ENCODE data around the gene TP53INP2. TPM values are rescaled to one million over a fixed set of nuclear protein-coding genes. Genes with fewer than 3 reads are reported as not detected.
"Not testable (repeated sequence)": the region's sequence is repeated elsewhere in the genome, so short reads cannot be mapped to it uniquely, and the experiment has no call there.

The TP53INP2 gene
- total RNA-seq, 1 experiment from 2014 or later: 6.5 TPM

DNA sequence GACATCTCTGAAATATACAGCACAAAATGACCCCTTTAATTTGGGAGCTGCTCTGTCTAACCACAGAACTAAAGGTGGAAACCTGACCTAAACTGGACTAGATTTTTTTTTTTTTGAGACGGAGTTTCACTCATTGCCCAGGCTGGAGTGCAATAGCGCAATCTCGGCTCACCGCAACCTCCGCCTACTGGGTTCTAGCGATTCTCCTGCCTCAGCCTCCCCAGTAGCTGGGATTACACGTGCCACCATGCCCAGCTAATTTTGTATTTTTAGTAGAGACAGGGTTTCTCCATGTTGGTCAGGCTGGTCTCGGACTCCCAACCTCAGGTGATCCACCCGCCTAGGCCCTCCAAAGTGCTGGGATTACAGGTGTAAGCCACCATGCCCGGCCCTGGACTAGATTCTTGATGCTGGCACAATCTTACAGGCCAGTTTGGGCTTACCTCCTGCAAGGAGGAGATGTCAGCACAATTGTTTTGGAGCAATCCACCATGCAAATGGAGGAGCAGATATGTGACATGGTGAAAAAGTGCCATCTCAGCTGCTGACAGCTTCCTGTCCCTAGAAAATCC is 9.9 kb downstream of the TP53INP2 start:
- in situ Hi-C loops (cut with HindIII; ENCODE audit: low pct_unique_long_range_greater_than_20kb, low sequenced_read_pairs); DNase-seq (ENCODE audit: low read depth, low spot score): not testable (repeated sequence)

DNA sequence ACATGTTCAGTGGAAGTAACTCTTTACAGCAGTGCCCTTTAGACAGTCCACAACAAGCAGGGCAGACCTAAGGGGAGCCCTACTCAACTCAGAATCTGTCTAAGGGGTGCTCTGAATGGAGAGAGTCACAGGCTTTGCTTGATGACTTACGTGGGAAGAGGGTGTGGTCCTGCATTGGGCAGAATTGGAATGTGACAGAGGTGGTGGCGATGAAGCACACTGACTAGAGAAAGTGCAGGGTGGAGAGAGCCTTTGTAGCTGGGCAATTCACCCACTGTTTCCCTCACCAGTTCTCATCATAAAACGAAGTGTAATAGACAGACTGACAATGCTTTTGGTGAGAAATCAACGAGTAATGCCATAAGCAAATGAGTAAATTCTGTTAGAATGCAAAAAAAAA is 11.2 kb downstream of the TP53INP2 start:
- in situ Hi-C loops (cut with HindIII; ENCODE audit: low pct_unique_long_range_greater_than_20kb, low sequenced_read_pairs): no loop called here

DNA sequence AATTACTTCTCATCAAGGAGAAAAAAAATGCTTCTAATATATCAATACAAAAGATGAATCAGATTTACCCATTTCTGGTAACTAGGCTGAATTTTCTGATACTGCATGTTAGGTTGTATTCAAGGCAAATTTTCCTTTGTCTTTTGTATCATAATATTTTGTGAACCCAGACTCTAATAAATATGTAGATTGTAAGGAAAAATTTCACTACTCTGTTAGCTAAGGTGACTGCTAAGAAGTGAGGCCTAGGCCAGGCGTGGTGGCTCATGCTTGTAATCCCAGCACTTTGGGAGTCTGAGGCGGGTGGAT is 12.7 kb downstream of the TP53INP2 start:
- in situ Hi-C loops (cut with HindIII; ENCODE audit: low pct_unique_long_range_greater_than_20kb, low sequenced_read_pairs): no loop called here
- DNase-seq (ENCODE audit: low read depth, low spot score): no peak

More for the DNA sequence above, 11.2 kb downstream of the TP53INP2 start:
- no peak for DNase-seq (ENCODE audit: low read depth, low spot score)

DNA sequence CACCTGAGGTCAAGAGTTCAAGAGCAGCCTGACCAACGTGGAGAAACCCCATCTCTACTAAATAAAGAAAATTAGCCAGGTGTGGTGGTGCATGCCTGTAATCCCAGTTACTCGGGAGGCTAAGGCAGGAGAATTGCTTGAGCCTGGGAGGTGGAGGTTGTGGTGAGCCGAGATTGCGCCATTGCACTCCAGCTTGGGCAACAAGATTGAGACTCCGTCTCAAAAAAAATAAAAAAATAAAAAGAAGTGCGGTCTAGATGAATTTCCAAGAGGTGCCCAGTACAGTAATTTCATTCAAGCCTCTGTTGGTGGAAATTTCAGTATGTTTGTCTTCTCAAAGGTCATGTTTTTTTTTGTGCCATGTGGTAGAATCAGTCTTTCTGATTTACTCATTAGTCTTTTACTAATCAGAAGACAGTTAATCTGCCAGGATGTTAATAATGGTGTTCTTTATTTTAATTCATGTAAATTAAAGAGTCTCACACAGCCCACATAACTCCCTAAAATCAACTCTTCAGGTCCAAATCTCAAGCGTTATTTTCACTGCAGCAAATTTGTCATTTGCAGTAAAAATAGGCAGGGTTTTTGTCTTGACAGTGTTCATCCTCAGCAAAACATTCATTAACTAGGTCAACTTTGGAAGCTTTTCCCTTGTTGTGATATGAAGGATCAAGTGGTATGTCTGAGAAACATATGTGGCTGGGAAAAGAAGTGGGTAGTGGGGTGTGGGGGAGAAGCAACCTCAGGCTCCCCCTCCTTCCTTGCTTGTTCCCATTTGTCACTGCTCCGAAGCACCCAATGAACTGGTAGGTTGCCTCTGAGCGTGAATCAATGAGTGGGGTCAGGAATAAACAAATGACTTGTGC is 13.3 kb downstream of the TP53INP2 start:
- no peak for DNase-seq (ENCODE audit: low read depth, low spot score)
- in situ Hi-C loops (cut with HindIII; ENCODE audit: low pct_unique_long_range_greater_than_20kb, low sequenced_read_pairs): no loop called here

DNA sequence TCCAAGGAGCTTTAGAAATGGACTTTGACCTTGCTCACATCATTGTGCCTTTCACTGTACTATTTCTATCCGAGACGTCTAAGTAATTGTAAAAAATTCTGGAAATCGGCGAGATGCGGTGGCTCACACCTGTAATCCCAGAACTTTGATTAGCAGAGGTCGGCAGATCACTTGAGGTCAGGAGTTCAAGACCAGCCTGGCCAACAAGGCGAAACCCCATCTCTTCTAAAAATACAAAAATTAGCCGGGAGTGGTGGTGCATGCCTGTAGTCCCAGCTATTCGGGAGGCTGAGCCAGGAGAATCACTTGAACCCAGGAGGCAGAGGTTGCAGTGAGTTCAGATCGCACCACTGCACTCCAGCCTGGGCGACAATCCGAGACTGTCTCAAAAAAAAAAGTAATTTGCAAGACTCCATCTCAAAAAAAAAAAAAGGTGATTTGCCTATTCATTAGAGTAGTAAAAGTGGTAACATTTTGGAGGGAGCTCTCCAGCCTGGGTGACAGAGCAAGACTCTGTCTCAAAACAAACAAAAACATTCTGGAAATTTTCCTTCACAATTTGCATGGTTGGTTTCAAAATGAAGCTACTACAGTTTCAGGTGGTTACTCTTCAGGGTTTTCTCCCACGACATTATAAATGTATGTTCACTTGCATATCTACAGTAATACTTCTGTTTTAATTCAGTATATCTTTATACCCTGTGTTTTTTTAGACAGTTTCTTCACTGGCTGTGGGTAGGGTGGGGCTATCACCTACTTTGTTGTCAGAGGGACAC is 15.3 kb downstream of the TP53INP2 start:
- in situ Hi-C loops (cut with HindIII; ENCODE audit: low pct_unique_long_range_greater_than_20kb, low sequenced_read_pairs); DNase-seq (ENCODE audit: low read depth, low spot score): not testable (repeated sequence)

DNA sequence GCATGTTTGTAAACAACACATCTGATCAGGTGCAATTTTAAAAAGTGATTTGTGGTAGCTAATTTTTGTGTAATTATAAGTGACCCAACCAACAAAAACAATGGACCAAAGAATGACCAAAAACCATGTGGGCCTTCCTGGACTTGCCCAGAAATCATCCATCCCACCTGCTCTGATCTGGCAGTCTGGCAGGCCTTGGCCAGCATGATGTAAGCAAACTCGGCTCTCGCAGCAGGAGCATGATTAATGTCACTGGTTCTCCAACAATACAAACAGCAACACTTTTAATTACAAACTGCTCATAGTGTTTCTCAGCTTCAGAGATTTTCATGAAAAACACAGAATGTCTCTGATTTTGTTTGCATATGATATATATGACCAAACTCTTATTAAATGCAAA is 16.1 kb downstream of the TP53INP2 start:
- no peak for DNase-seq (ENCODE audit: low read depth, low spot score)
- in situ Hi-C loops (cut with HindIII; ENCODE audit: low pct_unique_long_range_greater_than_20kb, low sequenced_read_pairs): no loop called here

DNA sequence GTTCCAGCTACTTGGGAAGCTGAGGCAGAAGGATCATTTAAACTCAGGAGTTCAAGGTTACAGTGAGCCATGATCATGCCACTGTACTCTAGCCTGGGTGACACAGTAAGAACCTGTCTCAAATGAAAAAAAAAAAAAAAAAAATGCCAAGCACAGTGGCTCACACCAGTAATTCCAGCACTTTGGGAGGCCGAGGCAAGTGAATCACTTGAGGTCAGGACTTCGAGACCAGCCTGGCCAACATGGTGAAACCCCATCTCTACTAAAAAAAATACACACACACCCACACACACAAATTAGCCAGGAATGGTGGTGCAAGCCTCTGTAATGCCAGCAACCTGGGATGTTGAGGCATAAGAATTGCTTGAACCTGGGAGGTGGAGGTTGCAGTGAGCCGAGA is 18.4 kb downstream of the TP53INP2 start:
- in situ Hi-C loops (cut with HindIII; ENCODE audit: low pct_unique_long_range_greater_than_20kb, low sequenced_read_pairs); DNase-seq (ENCODE audit: low read depth, low spot score): not testable (repeated sequence)

DNA sequence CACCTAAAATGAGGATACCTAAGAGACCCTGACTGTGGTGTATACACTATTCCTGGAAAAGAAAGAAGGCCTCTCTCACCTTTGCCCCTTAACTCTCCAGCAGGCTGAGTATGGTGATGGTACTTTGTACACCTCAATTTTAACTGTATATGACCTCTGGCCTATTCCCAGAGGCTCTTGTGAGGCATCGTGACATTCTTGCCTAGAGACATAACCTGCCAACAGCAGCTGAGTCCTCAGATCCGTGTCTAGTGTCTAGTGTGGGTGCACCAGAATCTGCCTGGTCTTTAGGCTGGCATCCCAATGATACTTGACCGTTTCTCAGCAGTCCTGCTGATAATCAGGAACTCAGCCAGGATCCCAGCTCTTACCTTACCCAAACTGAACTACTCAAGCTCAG is 20.0 kb downstream of the TP53INP2 start:
- in situ Hi-C loops (cut with HindIII; ENCODE audit: low pct_unique_long_range_greater_than_20kb, low sequenced_read_pairs): no loop called here
- DNase-seq (ENCODE audit: low read depth, low spot score): no peak

DNA sequence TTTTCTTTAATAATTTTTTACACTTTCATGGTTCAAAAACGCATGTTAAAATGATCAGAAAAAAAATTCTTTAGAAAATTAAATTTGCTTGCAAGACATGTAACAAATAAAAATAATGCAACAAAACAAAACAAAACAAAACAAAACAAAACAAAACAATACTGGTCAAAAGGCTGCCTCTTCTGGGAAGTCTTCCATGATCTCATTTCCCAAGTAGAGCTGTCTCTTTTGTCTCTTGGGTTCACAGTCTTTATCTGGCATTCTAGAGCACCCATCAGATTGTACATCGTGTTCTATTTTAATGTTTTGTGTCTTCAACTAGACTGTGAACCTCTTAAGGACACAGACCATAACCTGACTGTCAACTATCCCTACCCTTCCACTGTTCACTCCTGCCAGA is 25.3 kb downstream of the TP53INP2 start:
- DNase-seq (ENCODE audit: low read depth, low spot score): no peak
- in situ Hi-C loops (cut with HindIII; ENCODE audit: low pct_unique_long_range_greater_than_20kb, low sequenced_read_pairs): no loop called here

DNA sequence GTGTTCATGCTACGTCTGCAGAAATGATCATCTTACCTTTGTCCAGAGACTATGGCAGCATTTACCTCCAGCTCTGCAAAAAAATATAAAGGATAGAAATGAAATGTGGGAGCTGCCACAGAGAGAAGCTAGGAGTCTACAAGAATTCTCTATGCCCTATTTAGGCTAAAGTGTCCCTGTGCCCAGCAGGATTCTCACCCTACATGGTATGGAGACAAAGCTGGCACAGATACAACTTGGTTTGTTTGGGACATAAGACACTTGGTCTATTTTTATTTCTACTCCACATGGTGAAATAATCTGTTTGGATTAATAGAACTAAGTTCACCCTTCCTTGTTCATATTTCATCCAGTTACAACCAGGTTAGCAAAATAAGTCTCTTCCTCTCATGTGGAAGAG is 28.4 kb downstream of the TP53INP2 start:
- no peak for DNase-seq (ENCODE audit: low read depth, low spot score)
- in situ Hi-C loops (cut with HindIII; ENCODE audit: low pct_unique_long_range_greater_than_20kb, low sequenced_read_pairs): no loop called here

DNA sequence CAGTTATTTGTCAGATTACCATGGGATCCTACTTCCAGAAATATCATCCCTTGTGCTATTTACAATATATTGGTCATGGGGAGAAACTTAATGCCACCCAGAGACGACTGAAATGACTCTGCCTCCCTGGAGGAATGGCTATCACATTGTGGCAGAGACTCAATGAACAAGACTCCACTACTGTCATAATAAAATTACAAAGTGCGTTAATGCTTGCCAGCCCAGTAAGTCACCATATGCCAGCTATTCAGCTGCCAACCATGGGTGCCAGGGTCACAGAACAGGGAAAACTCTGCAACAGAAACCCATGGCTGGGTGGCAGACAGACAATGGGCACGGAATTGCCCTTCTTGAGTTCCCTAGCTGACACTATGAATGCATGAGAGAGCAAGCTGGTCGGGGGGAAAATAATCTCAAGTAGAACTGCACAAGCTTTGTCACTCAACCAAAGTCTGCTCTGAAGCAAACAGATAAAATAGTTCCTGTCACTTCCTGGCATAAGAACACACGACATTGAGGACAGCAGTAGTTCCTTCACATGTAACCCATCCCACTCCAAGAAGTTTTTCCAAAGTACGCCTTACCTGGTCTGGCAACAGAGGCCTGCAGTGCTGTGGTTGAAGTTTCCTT is 32.1 kb downstream of the TP53INP2 start:
- in situ Hi-C loops (cut with HindIII; ENCODE audit: low pct_unique_long_range_greater_than_20kb, low sequenced_read_pairs): no loop called here
- no peak for DNase-seq (ENCODE audit: low read depth, low spot score)

DNA sequence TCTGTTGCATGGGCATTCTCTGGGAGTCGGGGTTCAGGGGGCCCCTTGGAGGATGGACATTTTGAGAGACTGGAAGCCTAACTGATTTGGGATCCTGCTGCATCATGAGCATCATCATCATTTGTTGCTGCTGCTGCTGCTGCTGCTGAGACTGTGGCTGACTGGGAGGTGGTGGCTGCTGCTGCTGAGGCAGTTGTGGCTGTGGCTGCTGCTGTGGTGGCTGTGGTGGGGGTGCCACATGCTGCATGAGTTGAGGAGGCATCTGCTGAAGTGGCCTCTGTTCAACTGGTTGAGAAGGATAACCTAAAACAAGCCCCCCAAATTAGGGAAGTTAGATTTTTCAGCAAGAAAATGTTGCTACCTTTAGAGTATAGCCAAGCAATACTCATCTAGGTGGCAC is 38.9 kb downstream of the TP53INP2 start:
- in situ Hi-C loops (cut with HindIII; ENCODE audit: low pct_unique_long_range_greater_than_20kb, low sequenced_read_pairs): no loop called here
- no peak for DNase-seq (ENCODE audit: low read depth, low spot score)

DNA sequence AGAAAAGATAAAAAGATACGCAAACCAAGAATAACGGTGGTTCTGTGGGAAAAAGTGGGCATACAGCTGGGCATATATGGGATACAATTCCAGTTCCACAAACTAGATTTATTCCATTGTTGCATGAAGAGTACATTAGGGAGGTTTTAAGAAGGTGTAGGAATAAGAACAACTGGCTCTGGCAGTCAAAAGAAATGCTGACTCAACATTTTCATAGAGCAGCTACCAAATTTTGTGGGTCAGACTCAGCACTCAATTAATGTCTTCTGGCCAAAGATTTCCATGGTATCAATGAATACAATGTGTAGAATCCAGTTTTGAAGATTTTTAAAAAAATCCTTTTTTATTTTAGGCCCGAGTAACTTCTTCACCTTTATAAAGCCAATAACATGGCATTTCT is 40.2 kb downstream of the TP53INP2 start:
- DNase-seq (ENCODE audit: low read depth, low spot score): no peak
- in situ Hi-C loops (cut with HindIII; ENCODE audit: low pct_unique_long_range_greater_than_20kb, low sequenced_read_pairs): no loop called here

DNA sequence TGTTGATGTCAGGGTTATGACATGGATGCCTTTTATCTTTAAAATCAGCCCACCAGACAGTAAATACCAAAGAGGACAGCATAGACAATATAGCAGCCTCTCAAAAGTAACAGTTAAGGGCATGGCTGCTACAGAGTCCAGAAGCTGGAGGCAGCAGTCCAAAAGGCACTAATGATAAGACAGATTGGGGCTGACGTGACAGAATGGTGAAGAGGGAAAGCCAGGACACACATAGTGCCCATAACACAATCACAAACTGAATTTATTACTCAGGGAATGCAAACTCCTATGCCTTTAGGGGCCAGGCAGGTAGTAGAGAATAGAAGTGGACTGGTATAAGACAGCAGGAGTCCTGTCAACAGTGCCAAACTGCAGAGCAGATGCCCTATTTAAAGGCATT is 40.7 kb downstream of the TP53INP2 start:
- DNase-seq (ENCODE audit: low read depth, low spot score): no peak
- in situ Hi-C loops (cut with HindIII; ENCODE audit: low pct_unique_long_range_greater_than_20kb, low sequenced_read_pairs): no loop called here

DNA sequence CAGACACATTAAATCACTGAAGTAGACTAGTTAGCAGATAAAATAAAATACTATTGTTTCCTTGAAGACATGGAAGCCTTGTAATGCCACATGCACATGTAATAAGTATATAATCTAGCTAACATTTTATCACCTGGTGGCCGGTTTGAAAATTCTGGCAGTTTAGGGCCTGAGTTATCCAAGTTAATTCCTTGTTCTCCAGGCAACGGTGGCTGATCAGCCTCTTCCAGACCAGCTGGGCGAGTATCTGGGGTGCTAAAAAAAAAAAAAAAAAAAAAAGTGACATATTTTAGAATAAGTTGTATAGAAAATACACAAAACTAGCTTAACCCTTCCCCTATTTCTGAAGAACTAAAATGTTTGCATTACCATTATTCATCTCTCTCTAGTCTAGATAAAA is 42.5 kb downstream of the TP53INP2 start:
- in situ Hi-C loops (cut with HindIII; ENCODE audit: low pct_unique_long_range_greater_than_20kb, low sequenced_read_pairs): no loop called here
- DNase-seq (ENCODE audit: low read depth, low spot score): no peak

DNA sequence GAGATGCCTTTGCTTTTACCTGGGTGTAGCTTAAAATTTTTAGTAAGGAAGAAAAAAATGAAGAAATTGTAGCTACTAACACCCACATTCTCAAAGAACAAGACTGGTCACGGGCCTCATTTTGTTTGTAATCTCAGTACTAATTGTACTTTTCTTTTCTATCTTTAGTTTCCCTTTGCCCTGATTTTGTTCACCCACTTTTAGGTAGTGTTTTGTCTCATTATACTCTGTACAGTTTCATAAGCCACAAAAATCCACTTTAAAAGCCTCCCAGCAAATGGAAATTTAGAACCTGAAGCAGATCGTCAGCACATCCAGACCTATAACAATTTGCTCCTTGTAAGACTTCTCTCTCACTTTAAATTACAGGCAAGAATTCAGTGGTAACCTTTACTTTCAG is 43.3 kb downstream of the TP53INP2 start:
- DNase-seq (ENCODE audit: low read depth, low spot score): no peak
- in situ Hi-C loops (cut with HindIII; ENCODE audit: low pct_unique_long_range_greater_than_20kb, low sequenced_read_pairs): no loop called here

DNA sequence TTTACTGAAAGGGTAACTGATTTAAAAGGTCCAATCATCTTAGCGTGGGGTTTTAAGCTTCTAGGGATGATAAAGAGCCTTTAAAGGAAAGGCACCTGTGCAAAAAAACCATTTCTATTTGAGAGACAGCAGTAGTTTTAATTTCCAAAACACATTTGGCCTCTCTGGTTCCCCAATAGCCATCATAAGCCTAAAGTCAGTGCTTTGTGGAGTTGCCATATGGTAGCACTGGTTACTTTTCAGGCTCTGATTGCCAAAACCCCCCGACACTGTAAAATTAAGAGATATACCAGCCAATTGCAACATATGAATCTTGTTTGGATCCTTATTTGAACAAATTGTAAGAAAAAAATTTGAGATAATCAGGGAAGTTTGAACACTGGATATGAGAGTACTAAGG is 44.6 kb downstream of the TP53INP2 start:
- in situ Hi-C loops (cut with HindIII; ENCODE audit: low pct_unique_long_range_greater_than_20kb, low sequenced_read_pairs): no loop called here
- DNase-seq (ENCODE audit: low read depth, low spot score): no peak

DNA sequence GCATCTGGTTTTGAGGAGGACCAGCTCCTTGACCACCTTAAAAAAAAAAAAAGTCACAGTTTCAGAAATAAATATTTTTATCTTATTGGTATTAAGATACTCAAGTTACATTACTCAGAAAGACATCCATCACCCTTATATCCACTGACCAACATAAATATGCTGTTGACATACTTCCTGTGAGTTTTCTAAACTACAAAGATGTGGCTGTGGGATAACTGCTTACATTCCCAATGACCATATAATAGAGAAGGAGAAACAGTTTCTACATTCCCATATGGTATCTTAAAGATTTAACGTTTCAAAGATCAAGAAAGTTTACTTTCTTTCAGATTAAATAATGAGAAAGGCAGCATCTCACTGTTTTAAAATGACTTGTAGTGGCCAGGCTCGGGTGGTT is 46.3 kb downstream of the TP53INP2 start:
- DNase-seq (ENCODE audit: low read depth, low spot score): no peak
- in situ Hi-C loops (cut with HindIII; ENCODE audit: low pct_unique_long_range_greater_than_20kb, low sequenced_read_pairs): no loop called here

All from SK-MEL-5 (cell line).